GM19193 (cell line): ENCODE data around the gene DNAJB13.
A peak's percentile ranks its signal among the peaks of the same experiment; 100 is the strongest.

Experiments used
- POLR2A ChIP-seq: IDR thresholded peaks from 4 replicates; pipeline ENCODE4 v1.6.1; 2011; ENCODE audit not compliant: insufficient read depth, insufficient read length; ENCODE audit errors: extremely low read depth

The DNAJB13 gene

GRCh38 chr11:73980001-73980961 lies 29.5 kb downstream of the DNAJB13 start:
- TF ChIP-seq POLR2A = peak; percentile 46

GRCh38 chr11:73981051-73981805 lies 30.4 kb downstream of the DNAJB13 start:
- TF ChIP-seq POLR2A = peak; percentile 17

- TF ChIP-seq POLR2A = peak; percentile 89
Measured at GRCh38 chr11:73982595-73982989, 31.8 kb downstream of the DNAJB13 start, which contains the start of gene UCP2. Gene UCP2, minus strand, starts transcription at chr11:73982843. Its CDS starts 4,465 bp downstream, at chr11:73978378.

GRCh38 chr11:73982990-73983740 lies 32.3 kb downstream of the DNAJB13 start:
- peak; percentile 81 for TF ChIP-seq POLR2A

- no peak for TF ChIP-seq POLR2A
Measured at GRCh38 chr11:73983741-73984538, 33.1 kb downstream of the DNAJB13 start.

- no peak for TF ChIP-seq POLR2A
Measured at GRCh38 chr11:73988227-73988626, 37.4 kb downstream of the DNAJB13 start.

- no peak for TF ChIP-seq POLR2A
Measured at GRCh38 chr11:73989156-73989555, 38.3 kb downstream of the DNAJB13 start.

GRCh38 chr11:73990730-73991129 lies 39.9 kb downstream of the DNAJB13 start:
- TF ChIP-seq POLR2A = no peak

- peak; percentile 48 for TF ChIP-seq POLR2A
Measured at GRCh38 chr11:73991471-73992006, 40.7 kb downstream of the DNAJB13 start.

- no peak for TF ChIP-seq POLR2A
Measured at GRCh38 chr11:73995247-73995646, 44.4 kb downstream of the DNAJB13 start.

- TF ChIP-seq POLR2A = no peak
Measured at GRCh38 chr11:73995731-73996130, 44.9 kb downstream of the DNAJB13 start.

GRCh38 chr11:73996161-73996747 lies 45.4 kb downstream of the DNAJB13 start:
- TF ChIP-seq POLR2A = no peak

- TF ChIP-seq POLR2A = no peak
Measured at GRCh38 chr11:73997120-73997770, 46.4 kb downstream of the DNAJB13 start.

- no peak for TF ChIP-seq POLR2A
Measured at GRCh38 chr11:73998846-73999575, 48.2 kb downstream of the DNAJB13 start.
